GM18873 (cell line): ENCODE data around the gene RCN1.
"Not testable (repeated sequence)": the region's sequence is repeated elsewhere in the genome, so short reads cannot be mapped to it uniquely, and the experiment has no call there.

Experiments used
- ATAC-seq: cut with Tn5 transposase; IDR thresholded peaks from one replicate; pipeline ENCODE4 v1.9.1; 2021; ENCODE audit warnings: mild to moderate bottlenecking, moderate library complexity, moderate number of reproducible peaks; ENCODE audit not compliant: unreplicated experiment, low FRiP score

RCN1 gene

GRCh38 chr11:32109592-32109991 lies 18.7 kb downstream of the RCN1 start:
- ATAC-seq = no peak

DNA sequence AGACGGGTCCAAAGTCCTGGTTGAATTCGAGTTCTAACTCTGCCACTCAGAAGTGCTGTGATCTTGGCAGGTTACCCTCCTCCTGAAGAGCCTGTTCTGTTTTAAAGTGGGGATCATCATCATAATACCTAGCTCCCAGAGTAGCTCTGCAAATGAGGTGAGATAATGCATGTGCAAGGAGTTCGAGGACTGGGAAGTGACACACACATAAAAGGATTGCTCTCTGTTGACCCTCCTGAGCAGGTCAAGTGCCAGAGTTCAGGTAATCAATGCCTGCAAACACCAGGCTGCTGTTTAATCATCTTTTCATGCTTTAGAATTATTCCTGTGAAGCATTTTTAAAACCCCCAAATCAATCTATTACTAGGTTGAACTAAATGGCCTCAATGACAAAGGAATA lies 19.9 kb downstream of the RCN1 start:
- no peak for ATAC-seq

GRCh38 chr11:32113200-32113919 lies 22.5 kb downstream of the RCN1 start:
- no peak for ATAC-seq

DNA sequence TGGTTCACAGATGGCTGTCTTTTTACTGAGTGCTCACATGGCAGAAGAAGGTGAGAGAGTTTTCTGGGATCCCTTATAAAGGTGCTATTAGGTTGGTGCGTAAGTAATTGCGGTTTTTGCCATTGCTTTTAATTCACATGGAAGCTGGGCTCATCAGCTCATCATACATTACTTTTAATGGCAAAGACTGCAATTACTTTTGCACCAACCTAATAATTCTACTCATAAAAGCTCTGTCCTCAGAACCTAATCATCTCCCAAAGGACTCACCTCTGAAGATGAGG lies 23.0 kb downstream of the RCN1 start:
- no peak for ATAC-seq

- ATAC-seq = no peak
These were observed 24.6 kb downstream of the RCN1 start for GRCh38 chr11:32115446-32115845.

DNA sequence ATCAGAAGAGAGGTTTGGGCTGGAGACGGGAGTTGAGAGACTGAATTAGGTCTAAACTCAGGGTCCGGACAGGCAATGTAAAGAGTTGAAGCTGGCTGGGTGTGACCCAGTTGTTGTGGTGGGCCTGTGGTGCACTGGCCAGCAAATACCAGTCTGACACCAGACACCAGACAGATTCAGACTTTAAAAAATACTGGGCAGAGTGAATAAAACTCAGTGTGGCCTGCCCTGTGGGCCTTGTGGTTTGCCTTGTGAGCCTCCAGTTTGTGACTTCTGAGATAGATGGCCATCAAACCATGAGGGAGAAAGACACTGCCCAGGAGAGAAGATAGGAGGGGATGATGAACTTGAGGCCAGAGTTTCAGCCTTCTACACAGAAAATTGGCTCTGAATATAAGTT lies 25.8 kb downstream of the RCN1 start:
- no peak for ATAC-seq

- ATAC-seq = no peak
These were observed 27.4 kb downstream of the RCN1 start for GRCh38 chr11:32118025-32118974.

- not testable (repeated sequence) for ATAC-seq
These were observed 28.3 kb downstream of the RCN1 start for GRCh38 chr11:32119139-32119538.

DNA sequence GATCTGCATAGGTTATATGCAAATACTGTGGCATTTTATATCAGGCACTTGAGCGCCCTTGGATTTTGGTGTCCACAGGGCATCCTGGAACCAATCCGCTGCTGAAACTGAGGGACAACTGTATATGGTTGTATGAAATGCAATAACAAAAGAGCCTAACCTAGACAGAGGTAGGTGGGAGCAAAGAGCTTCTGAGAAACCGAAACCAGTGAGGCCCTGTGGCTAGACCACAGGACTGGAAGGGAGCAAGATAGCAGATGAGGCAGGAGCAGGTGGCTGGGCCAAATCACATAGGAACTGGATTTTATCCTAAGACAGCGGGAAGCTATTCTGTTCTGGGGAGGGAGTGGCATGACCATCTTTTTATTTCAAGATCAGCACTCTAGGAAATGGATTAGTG lies 30.1 kb downstream of the RCN1 start:
- ATAC-seq = no peak

- no peak for ATAC-seq
These were observed 31.3 kb downstream of the RCN1 start for GRCh38 chr11:32122200-32122599.

GRCh38 chr11:32131321-32131720 lies 40.4 kb downstream of the RCN1 start:
- ATAC-seq = no peak

GRCh38 chr11:32136657-32137056 lies 45.8 kb downstream of the RCN1 start:
- no peak for ATAC-seq

- ATAC-seq = no peak
These were observed 46.4 kb downstream of the RCN1 start for GRCh38 chr11:32137263-32137662.

GRCh38 chr11:32137869-32138268 lies 47.0 kb downstream of the RCN1 start:
- ATAC-seq = no peak

DNA sequence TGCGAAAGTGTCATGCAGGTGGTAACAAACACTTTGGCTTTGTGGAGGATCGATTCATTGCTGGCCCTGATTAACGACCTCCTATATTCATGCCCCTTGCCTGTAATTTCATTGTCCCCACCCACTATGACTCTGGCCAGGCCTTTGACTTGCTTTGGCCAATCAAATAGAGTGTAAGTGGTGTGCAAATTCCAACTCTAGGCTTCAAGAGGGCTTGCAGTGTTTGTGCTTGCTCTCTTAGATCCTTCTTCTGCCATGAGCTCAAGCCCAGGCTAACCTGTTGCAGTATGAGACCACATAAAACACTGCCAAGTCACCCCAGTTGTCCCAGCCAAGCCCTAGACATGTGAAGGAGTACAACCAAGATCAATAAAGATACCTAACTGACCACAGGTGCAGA lies 48.0 kb downstream of the RCN1 start:
- no peak for ATAC-seq

GRCh38 chr11:32139896-32140520 lies 49.1 kb downstream of the RCN1 start:
- ATAC-seq = no peak

- ATAC-seq = no peak
These were observed 51.1 kb downstream of the RCN1 start for GRCh38 chr11:32141745-32142546.

DNA sequence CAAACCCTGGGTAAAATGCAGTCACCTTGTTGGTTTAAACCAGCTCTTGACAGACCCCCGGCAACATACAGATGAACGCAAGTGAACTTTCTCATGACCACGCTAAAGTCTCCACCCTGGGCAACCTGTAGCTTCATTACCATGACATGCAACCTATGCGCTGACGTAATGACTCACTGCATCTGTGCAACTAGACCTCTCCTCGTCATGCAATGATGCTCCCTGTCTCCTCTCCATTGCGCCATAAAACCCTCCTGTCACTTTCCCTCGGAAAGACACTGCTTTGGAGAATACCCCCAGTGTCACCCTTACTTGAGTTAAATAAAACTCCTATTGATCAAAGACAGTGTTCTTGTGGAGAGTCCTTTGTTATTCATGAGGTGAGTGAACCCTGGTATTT lies 52.5 kb downstream of the RCN1 start:
- ATAC-seq = no peak

DNA sequence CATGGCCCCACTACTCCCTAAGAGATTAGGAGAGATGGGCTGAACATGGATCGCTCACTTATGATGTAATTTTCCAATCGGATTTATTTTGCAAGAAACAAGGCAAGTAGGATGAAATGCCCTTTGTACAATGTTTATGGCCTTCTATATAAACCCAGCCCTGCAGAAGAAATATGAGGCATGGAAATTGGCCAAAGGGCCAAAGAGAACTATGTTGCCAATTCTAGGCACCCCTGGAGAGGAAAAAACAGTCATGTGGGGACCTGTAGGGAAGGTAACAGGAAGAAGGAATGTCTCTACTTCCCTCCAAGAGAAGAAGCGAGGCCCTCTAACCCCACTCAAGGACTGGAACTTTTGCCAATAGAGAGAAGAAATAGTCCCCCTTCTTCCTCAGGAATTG lies 54.4 kb downstream of the RCN1 start:
- ATAC-seq = no peak

DNA sequence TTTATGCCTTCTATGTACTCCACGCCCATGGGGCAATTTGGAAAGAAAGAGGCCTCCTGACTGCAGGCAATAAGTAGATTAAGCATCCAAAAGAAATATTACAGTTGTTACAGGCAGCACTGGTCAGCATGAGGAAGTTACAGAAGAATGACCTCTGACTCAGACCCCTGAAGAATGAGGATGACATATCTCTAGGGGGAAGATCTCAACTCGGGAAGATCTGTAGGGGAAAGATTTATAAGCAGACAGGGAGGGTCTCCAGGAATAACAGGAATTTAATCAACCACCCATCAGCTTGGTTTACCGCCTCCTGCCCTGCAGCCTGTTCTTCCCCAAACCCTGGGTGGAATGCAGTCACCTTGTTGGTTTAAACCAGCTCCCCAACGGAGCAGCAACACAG lies 58.0 kb downstream of the RCN1 start:
- no peak for ATAC-seq

GRCh38 chr11:32149748-32150147 lies 58.9 kb downstream of the RCN1 start:
- no peak for ATAC-seq
